Muscle of leg (tissue), 11 donors: ENCODE measurements around the gene SERPINA1. TPM values are rescaled to one million over a fixed set of nuclear protein-coding genes. Genes with fewer than 3 reads are reported as not detected.

Experiments
- DNase-seq: peaks from one replicate; pipeline ENCODE4 v3.0.0; 2013
- H3K27ac ChIP-seq: one replicate; pipeline ENCODE4 v1.5.1; 2013; ENCODE audit warnings: mild to moderate bottlenecking, low read length, control low read depth
- H3K27me3 ChIP-seq: one replicate; pipeline ENCODE4 v1.6.1; 2013; ENCODE audit warnings: low read length; ENCODE audit not compliant: control insufficient read depth, insufficient read depth
- H3K36me3 ChIP-seq: one replicate; pipeline ENCODE4 v1.6.1; 2013; ENCODE audit warnings: low read length; ENCODE audit not compliant: control insufficient read depth, insufficient read depth
- H3K4me1 ChIP-seq: one replicate; pipeline ENCODE4 v1.6.1; 2013; ENCODE audit warnings: low read length; ENCODE audit not compliant: control insufficient read depth, insufficient read depth
- H3K4me3 ChIP-seq: one replicate; pipeline ENCODE4 v1.5.1; 2013; ENCODE audit warnings: low read length, control low read depth
- H3K9me3 ChIP-seq: replicated peaks from 2 replicates; pipeline ENCODE4 v1.6.1; 2013; ENCODE audit warnings: low read depth, low read length; ENCODE audit not compliant: control insufficient read depth
- WGBS: methylation state at CpG from one replicate; pipeline ENCODE4 v1.1.5; 2013; ENCODE audit warnings: missing lambda C conversion rate; ENCODE audit not compliant: insufficient coverage; 5-methylcytosine and 5-hydroxymethylcytosine counted together
- polyA plus RNA-seq, 8 donors: library from polyadenylated mRNA; unstranded; fragments of 120-200 nt; gene quantifications; one replicate each; pipeline versions ENCODE4 v1.2.1 to v1.2.3, GENCODE V29; 2013; ENCODE audit warnings: inconsistent platforms in 1 of 8, low replicate concordance in 1 of 8; ENCODE audit not compliant: insufficient read length in 8 of 8, insufficient read depth in 1 of 8
- total RNA-seq: library from RNA; stranded (reverse); fragments of 120-200 nt; gene quantifications from one replicate; pipeline ENCODE4 v1.2.4, GENCODE V29; 2013

SERPINA1 gene
- total and polyA plus RNA-seq, 9 donors = 1.1 to 95.5 (median 2.0) TPM

DNA sequence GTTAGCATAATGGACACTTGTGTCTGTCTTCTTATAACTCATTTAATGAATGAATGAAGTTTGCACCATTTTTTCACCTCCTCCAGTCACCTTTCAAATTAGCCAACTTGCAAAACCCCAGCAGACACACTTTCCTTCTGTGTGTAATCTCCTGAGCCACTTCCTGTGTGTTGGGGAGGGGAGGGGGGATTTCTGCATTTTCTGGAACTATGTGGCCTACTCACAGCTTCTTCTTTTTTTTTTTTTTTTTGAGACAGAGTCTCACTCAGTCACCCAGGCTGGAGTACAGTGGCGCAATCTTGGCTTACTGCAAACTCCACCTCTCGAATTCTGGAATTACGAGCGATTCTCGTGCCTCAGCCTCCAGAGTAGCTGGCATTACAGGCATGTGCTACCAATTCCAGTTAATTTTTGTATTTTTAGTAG, 4.1 kb upstream of the SERPINA1 start:
- WGBS = 87% methylated on average over 3 of the region's 5 CpGs
- no peak overlapping the region for H3K27ac ChIP-seq
- H3K4me1 ChIP-seq = no peaks in the 10 kb centered on the region
- no peaks in the 10 kb centered on the region for H3K9me3 ChIP-seq
- no peaks in the 10 kb centered on the region for H3K27me3 ChIP-seq
- no peaks in the 10 kb centered on the region for H3K36me3 ChIP-seq
- H3K4me3 ChIP-seq = no peak overlapping the region
- peak; percentile 70 for DNase-seq

DNA sequence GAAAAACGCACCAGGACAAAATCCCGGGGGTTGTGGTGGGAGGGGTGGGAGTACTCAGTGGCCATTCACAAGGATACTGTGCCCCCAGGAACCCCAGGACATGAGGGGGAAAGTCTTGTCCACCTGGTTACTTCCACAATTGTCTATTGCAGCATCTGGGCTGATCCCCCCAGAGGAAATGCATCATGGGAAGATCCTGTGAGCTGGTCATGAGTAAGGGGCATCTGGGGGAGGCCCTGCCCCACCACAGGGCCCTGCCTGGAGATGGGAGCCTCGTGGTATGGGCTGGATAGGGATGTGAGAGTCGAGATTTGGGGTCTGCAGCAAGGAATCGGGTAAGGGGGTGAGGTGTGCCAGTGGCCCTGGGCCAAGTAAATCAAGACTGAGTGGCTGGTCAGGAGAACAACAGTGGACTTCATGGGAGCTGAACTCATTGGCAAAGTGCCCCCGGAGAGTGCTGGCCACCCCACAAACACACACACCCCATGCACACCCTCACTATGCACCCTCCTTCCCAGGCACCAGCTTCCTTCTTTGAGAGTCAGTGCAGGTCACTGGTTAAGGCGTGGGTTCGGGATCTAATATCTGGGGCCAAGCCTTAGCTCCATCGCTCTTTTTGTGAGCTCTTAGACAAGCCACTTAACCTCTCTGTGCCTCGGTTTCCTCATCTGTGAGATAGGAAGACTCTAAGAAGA, 3.0 kb upstream of the SERPINA1 start:
- Histone ChIP-seq H3K36me3 (no peaks in the 10 kb centered on the region), H3K4me1 (no peaks in the 10 kb centered on the region), H3K4me3 (no peak overlapping the region), H3K27ac (no peak overlapping the region), H3K27me3 (no peaks in the 10 kb centered on the region), H3K9me3 (no peaks in the 10 kb centered on the region)
- DNase-seq = no peak
- 84% methylated on average over 7 of the region's 10 CpGs for WGBS

DNA sequence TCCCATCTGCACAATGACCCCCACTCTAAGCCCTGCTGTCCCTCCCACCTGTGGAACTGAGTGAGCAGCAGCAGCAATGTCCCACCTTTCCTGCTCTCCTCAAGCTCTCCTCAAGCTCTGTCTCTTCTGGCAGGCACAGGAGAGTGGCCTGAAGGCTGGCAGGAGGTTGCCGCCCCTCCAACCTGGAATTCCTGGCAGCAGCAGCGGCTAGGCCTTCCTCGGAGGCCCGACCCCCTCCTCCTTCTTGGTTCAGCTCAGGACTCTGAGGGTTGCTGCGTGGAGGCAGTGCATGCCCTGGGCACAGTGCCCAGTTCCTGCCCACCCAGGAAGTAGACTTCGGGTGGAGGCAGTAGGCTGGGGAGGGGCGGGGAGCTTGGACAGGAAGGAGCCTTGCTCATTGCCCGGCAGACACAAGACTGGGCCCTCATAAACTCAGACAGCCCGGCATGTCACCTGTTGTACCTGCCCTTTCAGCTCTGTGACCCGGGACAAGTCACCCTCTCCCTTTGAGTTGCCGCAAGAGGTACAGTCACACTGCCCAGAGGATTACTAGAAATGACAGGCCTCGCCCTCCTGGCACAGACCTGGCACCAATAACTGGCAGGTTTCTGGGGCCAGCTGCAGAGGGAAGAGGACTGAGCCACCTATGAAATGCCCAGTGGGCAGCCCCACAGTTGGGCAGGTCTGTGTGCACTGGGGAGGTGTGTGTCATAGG, 2.1 kb upstream of the SERPINA1 start:
- H3K9me3 ChIP-seq = no peaks in the 10 kb centered on the region
- 58% methylated on average over 8 of the region's 12 CpGs for WGBS
- DNase-seq = peak; percentile 48
- no peaks in the 10 kb centered on the region for H3K36me3 ChIP-seq
- H3K4me3 ChIP-seq = no peak overlapping the region
- H3K4me1 ChIP-seq = no peaks in the 10 kb centered on the region
- no peaks in the 10 kb centered on the region for H3K27me3 ChIP-seq
- H3K27ac ChIP-seq = no peak overlapping the region

DNA sequence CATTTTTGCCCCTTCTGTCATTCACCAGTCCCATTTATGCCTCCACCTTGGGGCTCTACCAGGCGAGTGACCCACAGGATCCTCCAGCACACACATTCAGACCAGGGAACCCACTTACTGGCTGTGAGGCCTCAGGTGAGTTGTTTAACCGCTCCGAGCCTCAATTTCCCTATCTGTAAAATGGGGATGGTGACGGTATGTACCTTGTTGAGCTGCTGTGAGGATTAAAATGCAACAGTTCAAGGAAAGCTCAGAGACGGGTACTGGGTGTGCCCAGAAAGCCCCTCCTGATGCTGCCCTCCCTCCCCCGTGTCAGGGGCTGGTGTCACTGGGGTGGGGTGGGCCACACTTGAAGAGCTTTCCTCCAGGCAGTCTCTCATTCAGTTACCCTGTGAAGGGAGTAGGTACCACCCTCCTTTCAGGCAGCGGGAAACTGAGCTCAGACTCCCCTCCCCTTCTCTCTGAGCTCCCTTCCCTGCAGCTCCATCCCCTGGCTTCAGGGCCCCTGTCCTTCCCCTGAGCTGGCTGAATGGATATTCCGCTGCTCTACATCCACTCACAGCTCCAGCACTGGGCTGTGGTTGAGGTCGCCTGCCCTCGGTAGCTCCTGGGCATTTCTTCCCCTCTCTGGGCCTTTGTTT, 1.4 kb upstream of the SERPINA1 start:
- WGBS = 51% methylated on average over 5 of the region's 10 CpGs
- Histone ChIP-seq H3K4me3 (no peak overlapping the region), H3K27me3 (no peaks in the 10 kb centered on the region), H3K4me1 (peaks cover 2% of the 10 kb centered on the region), H3K27ac (no peak overlapping the region), H3K9me3 (no peaks in the 10 kb centered on the region), H3K36me3 (no peaks in the 10 kb centered on the region)
- no peak for DNase-seq

DNA sequence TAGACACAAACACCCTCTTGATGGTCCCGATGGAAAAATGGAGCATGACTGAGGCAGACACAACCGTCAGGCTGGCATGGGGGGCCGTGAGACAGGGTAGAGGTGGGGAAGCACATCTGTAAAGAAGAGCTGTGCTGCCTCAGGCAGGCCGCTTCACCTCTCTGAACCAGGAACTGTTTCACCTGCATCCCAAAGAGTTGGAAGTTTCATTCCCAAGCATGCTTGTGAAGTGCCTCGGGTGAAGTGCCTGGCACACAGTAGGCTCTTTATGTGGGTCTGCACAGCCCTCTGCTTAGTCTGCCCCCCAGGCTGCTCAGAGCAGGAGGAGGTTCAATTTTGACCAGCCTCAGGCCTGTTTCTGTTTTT, 685 bp upstream of the SERPINA1 start:
- no peaks in the 10 kb centered on the region for H3K9me3 ChIP-seq
- no peak overlapping the region for H3K4me3 ChIP-seq
- no peak overlapping the region for H3K27ac ChIP-seq
- H3K4me1 ChIP-seq = peaks cover 2% of the 10 kb centered on the region
- 57% methylated on average over 4 of the region's 5 CpGs for WGBS
- no peak for DNase-seq
- no peaks in the 10 kb centered on the region for H3K27me3 ChIP-seq
- H3K36me3 ChIP-seq = no peaks in the 10 kb centered on the region

DNA sequence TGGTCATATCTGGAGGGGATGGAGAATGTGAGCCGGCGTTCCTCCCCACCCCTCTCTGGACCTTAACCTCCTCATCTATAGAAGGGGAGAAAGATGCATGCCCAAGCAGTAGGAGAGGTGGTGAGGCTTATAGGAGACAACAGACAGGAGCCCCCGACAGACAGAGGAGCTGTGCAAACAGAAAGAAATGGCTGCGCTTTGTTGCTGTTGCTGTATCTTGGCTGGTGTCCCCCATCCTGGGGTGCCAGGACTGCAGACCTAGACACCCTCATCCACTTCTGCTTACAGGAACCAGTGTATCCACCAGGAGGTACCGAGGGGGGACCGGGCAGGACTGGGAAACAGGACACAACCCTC, 397 bp downstream of the SERPINA1 start:
- H3K4me1 ChIP-seq = peaks cover 2% of the 10 kb centered on the region

DNA sequence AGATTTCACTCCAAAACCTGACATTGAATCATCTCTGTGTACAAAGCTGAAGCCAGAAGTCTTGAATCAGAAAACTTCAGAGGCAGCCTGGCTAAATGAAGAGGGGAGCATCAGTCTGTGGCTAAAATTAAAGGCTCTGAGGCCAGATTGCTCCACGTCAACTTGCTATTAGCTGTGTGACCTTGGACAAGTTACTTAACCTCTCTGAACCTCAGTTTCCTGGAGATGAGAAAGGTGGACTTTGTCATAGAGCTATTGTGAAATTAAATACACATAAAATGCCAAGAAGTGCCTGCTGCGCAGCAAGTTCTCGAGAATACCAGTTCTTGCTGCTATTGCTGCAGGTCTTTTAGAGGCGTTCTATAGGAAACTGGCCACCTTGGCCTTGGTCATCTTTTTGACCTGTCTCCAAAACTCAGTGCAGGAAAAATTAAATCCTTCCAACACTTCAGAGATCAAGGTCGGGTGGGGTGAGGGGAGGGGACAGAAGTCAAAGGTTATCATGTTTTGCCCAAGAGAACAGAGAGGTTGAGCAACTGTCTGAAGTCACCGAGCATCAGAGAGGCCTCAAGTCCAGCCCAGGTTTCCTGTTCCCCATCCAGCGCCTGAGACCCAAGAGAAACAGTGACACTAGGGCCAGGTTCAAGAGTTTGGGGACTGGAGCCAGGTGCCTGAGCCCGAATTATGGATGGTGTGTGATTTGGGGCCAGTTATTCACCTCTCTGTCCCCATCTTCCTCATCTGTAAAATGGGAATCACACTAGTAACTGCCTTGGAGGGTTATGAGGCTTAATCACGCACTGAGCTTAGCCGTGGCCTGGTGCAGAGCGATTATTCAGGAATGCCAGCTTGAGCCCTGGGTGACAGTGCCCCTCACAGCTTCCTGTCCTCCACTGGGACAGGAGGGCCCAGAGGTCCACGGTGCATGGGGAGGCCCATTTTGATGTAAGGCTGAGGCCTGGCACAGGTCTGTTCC, 1.1 kb downstream of the SERPINA1 start:
- H3K36me3 ChIP-seq = no peaks in the 10 kb centered on the region
- H3K4me3 ChIP-seq = no peak overlapping the region
- no peaks in the 10 kb centered on the region for H3K9me3 ChIP-seq
- no peak for DNase-seq
- WGBS = 81% methylated on average over 6 of the region's 12 CpGs
- no peaks in the 10 kb centered on the region for H3K27me3 ChIP-seq
- H3K27ac ChIP-seq = no peak overlapping the region
- peaks cover 2% of the 10 kb centered on the region for H3K4me1 ChIP-seq

More for the DNA sequence above, 397 bp downstream of the SERPINA1 start:
- DNase-seq = no peak
- H3K9me3 ChIP-seq = no peaks in the 10 kb centered on the region
- no peaks in the 10 kb centered on the region for H3K27me3 ChIP-seq
- no peak overlapping the region for H3K27ac ChIP-seq
- no peaks in the 10 kb centered on the region for H3K36me3 ChIP-seq
- H3K4me3 ChIP-seq = no peak overlapping the region
- 85% methylated on average over 2 of the region's 6 CpGs for WGBS

DNA sequence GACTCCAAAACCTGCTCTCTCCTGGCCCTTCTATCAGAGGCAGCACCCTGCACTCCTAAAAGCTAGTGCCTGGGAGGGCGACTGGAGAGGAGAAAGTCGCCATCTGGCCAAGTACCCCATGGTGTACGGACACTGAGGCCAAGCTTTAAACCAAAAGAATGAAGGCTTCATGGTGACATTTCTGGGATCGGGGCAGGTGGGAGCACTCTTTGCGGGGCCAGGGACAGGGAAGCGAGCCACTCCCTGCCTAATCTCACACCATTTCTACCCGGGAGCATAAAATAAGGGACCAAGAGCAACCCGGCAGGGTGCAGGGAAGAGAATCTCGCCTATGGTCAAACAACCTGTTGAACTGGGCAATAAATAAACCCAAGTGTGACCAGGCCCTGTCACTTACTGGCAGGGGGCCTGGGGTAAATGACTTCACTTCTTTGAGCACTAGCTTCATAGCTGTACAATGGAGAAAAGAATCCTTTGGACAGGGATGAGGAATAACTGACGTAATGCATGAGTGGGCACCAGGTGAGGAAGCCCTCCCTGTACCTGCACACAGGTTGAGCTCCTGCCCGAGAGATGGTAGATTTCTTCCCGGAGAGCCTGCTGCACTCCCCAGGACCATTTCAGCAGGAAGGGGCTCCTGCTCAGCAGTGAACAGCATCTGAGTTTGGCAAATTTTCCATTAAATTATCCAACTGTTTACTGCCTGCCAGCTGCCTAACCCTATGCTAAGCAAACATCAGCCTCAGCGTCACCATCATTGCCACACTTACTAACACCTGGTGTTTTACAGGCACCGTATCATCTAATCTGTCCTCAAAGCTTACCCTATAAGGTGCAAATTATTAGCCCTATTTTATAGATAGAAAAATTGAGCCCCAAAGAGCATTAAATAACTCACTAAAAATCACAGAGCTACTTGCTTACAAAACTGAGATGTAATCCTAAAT, 2.0 kb downstream of the SERPINA1 start:
- Histone ChIP-seq H3K27ac (no peak overlapping the region), H3K36me3 (no peaks in the 10 kb centered on the region), H3K9me3 (no peaks in the 10 kb centered on the region), H3K4me1 (peaks cover 2% of the 10 kb centered on the region), H3K4me3 (no peak overlapping the region), H3K27me3 (no peaks in the 10 kb centered on the region)
- no peak for DNase-seq
- 46% methylated on average over 8 of the region's 14 CpGs for WGBS

DNA sequence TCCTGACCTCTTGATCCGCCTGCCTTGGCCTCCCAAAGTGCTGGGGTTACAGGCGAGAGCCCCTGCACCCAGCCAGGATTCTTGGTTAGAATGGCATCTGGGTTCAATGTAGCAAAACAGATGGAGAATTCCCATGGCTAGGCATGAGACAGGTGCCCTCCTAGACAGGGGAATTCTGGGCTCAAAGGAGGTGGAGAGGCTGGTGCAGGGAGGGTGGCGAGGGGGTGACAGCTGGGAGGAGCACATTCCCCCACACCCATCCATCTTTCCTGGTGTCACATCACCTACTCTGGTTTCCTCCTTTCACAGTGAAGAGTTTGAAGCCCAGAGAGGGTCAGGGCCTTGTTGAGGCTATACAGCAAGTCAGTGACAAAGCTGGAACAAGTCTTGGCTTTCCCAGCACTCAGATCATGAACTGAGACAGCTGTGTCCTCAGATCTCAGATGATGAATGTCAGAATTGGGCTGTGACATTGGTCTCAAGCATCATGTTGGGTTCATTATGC, 2.8 kb downstream of the SERPINA1 start:
- 77% methylated on average over 2 of the region's 3 CpGs for WGBS
- no peak overlapping the region for H3K4me3 ChIP-seq
- no peaks in the 10 kb centered on the region for H3K9me3 ChIP-seq
- no peaks in the 10 kb centered on the region for H3K36me3 ChIP-seq
- no peaks in the 10 kb centered on the region for H3K27me3 ChIP-seq
- no peak overlapping the region for H3K27ac ChIP-seq
- peaks cover 2% of the 10 kb centered on the region for H3K4me1 ChIP-seq
- DNase-seq = no peak
